KG1 (cell line): ENCODE measurements around the gene HOXC11.

Experiments used
- DNase-seq: peaks from one replicate; lab custom pipeline; 2025; lab: John Stamatoyannopoulos, UW

The HOXC11 gene

DNA sequence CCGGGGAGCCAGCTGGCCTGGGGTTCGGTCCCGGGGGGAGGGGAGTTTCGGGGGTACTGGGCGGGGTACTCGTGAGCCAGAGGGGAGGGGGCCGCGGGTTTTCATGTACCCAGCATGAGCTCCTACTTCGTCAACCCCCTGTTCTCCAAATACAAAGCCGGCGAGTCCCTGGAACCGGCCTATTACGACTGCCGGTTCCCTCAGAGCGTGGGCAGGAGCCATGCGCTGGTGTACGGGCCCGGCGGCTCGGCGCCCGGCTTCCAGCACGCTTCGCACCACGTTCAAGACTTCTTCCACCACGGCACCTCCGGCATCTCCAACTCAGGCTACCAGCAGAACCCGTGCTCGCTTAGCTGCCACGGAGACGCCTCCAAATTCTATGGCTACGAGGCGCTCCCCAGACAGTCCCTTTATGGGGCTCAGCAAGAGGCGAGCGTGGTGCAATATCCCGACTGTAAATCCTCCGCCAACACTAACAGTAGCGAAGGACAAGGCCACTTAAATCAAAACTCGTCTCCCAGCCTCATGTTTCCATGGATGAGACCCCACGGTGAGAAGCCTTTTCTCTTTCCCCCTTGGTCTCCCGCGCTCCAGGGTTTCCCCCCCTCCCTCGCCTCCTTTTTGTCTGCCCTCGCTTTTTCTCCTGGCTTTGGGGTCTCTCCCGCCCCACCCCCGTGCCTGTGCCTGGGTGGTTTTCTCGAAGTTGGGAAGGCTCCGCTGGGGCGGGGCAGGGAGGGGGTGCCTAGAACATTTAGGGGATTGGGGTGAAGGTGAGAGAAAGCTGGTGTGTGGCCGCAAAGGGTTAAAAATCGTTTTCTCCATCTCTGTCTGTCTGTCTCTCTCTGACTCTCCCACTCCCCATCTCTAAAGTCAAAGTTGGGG lies 36.5 kb downstream of the HOXC11 start:
- DNase-seq = no peak

DNA sequence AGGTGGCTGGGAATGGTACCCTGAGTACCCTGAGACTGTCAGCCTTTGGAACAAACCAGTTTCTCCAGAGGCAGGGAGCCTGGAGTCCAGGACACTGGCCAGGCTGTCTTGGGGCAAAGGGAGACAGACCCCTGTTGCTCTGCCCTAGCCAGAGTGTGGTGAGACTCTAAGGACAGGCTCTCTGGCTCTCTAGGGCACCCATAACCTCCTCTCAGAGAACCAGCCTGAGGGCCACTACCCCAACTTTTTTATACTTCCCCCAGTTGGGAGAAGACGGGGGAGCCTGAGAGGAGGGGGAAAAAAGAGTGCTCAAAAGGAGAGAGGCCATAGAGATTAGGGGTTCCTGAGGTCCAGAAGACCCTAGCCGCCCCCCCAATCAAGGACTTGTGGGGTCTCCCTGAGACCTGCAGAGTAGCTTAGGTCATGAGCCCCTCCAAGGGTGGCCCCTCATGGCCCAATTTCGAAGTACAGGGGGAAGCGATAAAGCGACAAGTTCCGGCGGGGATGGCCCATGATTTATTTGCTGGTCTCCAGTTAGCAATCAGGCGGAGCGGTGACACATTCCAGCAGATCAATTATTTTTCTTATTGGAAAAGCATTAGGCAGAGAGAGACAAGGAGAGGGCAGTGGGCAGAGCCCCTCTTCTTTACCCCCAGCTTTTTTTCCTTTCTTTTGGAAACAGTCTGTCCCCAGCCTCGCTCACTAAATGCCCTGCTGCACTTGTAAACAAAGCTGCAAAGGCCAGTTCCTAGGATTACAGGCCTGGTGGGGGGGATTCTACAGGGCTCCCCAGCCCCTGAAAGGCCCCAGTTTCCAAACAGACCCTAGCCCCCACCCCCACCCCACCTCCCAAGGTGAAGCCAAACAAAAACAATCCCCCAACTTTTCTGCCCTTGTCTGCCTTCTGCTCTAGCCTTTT lies 37.4 kb downstream of the HOXC11 start:
- no peak for DNase-seq

DNA sequence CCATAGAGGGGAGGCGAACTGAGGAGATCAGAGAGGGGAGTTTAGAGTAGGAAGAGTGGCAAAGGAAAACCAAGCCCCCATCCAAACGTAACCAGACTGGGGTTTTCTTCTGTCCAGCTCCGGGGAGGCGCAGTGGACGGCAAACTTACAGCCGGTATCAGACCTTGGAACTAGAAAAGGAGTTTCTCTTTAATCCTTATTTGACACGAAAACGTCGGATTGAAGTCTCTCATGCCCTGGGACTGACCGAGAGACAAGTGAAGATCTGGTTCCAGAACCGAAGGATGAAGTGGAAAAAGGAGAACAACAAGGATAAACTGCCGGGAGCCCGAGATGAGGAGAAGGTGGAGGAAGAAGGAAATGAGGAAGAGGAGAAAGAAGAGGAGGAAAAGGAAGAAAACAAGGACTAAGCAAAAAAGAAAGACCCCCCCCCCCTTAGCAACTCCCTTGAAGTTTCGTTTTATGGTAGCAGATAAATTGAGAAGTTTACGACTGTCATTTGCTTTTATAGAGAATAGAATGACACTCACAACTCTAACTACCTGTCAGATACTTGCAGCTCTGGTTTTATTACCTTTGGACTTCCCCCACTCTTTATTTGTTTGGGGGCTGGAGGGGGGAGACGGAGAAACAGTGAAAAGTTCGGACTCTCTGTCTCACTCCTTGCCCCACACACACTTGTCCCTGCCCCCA lies 38.2 kb downstream of the HOXC11 start:
- DNase-seq = no peak

DNA sequence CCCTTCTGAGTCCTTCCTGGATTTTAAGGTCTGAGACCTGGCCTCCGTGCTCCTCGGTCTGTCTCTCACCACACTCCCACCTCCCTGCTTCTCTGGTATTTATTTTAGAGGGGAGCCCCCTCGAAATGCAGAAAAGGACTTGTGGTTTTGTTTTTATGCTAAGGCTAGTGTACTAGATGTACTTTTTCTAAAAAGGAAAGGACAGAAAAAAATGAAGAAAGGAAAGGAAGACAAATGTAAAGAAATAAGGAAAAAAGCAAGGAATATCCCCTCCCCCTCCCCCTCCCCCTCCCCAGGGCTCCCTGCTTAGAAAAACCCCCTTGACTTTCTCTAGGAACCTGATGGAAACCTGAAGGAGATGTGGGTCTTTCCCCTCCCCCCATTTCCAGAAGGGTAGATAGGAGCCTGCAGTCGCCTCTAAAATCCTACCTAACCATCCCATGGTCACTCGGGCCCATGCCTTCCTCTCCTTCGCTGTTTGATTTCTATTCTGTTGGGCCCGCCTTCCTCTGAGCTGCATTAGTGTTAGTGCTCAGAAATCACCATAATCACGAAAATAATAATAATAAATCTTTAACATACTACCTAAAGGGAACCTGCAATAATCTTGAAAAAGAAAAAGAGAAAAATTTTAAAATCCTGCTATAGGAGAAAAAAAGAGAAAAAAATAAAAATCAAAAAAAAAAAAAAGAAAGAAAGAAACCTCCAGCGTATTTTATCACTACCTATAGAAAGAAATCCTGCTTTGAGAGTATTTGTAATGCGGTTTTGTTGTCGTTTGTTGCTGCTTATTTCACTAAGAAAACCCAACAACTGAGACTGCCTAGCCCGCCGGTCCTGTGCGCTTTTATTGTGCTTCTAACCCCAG lies 39.0 kb downstream of the HOXC11 start:
- DNase-seq = no peak

DNA sequence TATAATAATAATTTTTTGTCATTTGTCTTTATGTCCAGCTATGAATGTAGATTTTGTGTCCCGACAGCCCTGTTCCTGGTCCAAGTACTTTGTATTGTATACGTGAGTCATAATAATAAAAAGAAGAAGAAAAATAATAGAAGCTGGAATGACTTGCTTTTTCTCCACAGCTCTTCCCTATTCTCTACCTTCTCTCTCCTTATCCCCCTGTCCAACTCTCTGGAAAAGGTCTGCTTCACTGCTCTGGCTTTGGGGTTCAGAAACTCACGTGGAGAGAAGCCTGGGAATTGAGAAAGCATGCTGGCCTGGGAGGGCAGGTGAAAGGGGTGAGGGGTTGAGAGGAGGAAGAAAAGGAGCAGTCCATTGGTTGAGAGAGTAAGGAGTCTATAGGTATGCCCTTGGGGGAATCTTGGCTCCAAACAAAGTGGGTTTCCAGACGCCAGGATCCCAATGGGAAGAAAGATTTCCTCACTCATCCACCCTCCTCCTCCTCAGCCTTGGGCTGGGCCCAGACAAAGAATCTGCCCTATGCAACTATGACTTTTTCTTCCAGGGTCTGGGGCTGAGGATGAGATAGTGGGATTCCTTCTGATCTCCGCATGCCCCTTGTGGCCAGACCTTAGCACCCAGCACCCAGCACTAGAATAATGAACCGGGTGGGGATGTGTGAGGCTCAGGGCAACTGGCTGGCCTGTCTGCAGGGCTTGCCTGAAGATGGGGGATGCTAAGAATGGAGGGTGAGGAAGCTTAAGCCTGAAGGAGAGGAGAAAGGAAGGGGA lies 39.9 kb downstream of the HOXC11 start:
- DNase-seq = no peak

DNA sequence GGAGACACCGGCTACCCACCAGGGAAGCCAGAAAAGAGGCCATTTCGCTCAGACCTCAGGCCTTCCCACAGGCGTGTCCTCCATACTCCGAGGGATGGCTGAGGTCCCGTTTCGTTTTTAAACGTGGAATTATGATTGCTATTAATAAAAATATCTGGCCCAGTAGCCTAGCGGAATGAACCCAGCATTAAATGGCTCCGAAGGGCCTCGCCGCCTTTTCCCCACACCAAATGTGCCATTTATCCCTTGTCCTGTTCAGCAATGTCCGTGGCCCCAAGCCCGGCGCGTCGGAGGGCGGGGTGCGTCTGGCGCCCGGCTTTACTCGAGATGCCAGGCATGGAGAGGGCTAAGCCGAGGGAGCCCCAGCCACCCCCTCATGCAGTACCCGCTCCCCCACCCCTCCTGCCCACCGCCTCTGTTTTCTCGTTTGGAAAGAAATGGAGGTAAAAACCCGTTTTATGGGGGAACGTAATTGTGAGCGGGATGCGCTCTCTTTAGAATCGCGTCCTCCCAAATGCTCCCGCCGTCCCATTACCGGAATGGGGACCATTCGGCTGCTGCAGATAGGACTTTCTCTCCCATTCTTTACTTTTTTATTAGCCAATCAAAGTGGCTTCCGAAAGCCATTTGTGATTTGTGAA lies 41.6 kb downstream of the HOXC11 start:
- DNase-seq = no peak

DNA sequence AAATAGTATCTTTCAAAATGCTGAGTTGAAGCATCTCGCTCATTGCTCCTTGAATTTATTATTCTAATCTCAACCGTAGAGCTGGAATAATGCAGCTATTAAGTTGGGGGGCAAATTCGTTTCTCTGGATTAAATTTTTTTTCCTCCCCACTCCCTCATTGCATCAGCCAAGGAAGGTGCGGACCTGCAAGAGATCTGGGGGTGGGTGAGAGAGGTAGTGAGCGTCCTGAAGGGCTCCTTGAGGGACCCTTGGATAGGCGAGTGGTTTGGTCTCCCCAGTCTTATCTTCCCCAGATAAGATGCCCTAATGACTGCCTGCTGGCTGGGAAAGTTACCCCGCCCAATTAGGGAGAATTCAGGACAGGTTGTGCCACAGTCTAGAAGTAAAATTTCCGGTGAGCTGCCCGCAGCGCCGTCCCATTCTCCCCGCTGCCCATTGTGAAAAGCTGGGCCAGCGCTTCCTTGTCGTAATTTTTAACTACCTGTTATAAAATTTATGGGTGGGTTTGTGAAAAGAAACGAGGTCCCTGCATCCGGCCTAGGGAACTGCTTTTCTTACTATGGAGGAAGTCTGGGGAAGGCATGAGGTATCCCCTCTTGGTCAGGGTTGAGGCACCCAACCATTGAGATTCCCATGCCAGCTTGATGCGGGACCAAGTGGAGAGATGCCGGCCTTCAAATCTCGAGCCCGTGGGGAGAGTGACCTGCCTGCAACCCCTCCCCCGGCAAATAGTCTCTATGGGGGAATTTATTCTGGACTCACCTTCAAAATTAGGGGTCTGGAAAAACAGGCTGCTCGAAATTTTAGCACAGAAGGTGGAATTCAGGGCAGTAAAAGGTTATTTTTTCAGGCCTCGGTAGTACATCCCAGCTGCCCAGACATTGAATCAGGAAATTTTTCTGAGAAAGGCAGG lies 42.3 kb downstream of the HOXC11 start:
- no peak for DNase-seq

DNA sequence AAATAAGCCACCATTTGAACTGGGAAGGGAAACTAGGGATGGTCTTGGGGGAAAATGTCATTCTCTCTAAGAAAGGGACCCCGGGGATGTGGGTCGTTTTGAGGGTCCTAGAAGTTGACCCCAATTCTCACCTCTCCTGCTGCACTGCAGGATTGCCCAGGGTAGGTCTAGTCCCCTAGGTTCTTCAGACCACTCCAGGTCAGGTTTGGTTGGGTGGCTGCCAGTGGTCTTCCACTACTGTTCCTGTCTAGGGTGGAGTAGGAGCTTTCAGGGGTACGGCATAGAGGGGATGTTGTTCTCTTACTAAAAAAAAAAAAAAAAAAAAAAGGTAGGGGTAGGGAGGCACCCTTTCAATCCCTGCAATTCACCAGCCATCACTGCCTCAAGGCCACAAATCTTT lies 43.1 kb downstream of the HOXC11 start:
- no peak for DNase-seq

DNA sequence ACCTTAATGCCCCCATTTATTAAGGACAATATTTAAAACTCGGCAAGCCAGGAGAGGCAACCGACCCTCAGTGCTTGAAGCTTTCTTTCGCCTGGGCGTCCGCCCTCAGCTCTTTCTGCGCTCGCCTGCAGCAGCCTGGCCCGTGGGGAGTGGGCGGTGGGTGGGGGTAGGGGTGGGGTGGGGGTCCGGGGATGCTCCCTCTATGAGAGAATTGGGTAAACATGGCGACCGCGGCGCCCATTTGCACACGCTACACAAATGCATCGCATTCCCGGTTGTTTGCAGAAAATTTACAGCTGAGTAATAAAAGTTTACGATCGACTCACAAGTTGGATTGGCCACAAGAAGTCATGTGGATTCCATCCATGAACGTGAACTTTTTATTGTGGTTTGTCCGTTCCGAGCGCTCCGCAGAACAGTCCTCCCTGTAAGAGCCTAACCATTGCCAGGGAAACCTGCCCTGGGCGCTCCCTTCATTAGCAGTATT lies 43.6 kb downstream of the HOXC11 start:
- DNase-seq = no peak

DNA sequence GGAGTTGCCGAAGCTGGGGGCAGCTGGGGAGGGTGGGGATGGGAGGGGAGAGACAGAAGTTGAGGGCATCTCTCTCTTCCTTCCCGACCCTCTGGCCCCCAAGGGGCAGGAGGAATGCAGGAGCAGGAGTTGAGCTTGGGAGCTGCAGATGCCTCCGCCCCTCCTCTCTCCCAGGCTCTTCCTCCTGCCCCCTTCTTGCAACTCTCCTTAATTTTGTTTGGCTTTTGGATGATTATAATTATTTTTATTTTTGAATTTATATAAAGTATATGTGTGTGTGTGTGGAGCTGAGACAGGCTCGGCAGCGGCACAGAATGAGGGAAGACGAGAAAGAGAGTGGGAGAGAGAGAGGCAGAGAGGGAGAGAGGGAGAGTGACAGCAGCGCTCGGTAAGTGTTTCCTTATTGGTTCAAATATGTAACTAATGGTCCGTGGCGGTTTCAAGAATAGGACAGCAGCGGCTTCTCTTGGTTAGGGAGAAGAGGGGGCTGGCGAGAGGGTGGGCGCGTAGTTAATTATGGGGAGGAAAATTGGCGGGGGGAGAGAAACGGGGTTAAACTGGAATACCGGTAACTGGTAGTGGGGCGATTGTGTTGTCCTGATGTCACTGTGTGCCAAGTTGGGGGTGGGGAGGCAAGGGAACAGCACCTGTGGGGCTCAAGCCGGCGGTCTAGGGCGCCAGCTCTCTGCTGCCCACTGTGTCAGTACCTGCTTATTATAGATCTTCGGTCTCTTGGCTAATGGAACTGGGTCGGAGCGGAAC lies 44.3 kb downstream of the HOXC11 start:
- DNase-seq = no peak

DNA sequence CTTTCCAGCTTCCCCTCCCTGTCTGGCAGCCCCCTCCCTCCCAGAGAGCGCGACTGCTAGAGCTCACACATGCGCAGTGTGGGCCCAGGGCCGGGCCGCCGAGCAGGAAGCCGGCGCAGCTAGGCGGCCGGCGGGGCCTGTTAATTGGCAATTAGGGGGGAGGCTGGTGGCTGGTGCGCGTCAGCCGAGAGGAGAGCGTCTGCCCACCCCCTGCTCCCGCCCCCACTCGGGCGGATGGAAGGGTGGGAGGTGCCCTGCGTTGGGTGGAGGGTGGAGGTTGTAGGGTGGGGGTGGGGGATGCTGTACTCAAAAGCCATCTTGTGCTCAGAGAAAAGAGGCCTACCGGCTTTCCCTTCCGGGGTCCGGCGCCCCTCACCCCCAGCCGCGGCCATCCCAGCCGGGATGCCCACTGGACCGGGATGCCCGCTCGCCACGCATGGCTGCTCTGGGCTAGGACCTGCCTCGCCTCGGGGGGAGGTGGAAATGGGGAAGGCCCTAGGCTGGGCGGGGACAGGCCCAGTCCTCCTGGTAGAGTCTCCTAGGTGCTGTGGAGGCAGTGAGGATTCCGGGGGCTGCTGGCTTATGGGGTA lies 45.0 kb downstream of the HOXC11 start:
- no peak for DNase-seq

DNA sequence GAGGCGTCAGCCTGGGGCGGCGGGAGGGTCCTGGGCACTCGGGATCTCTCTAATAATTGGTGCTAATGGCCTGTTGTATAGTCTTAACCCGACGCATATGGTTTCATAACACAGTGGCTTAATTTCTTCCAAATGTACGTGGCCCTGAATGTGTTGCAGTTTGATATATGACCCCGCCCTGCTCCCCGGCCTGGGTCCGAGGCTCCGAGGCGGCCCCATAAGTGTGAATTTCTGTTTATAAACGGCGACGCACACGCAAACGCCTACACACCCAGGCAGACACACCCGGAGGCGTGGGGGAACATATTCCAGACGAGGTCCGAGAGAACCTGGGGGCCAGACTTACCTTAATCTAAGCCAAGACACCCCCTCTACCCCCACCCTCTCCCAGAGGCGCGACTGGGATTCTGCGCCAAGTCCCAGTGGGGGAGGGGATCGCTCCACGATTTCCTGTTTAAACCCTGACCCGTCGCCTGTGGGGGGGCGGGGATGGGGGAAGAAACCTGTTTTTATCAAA lies 45.6 kb downstream of the HOXC11 start:
- DNase-seq = no peak

DNA sequence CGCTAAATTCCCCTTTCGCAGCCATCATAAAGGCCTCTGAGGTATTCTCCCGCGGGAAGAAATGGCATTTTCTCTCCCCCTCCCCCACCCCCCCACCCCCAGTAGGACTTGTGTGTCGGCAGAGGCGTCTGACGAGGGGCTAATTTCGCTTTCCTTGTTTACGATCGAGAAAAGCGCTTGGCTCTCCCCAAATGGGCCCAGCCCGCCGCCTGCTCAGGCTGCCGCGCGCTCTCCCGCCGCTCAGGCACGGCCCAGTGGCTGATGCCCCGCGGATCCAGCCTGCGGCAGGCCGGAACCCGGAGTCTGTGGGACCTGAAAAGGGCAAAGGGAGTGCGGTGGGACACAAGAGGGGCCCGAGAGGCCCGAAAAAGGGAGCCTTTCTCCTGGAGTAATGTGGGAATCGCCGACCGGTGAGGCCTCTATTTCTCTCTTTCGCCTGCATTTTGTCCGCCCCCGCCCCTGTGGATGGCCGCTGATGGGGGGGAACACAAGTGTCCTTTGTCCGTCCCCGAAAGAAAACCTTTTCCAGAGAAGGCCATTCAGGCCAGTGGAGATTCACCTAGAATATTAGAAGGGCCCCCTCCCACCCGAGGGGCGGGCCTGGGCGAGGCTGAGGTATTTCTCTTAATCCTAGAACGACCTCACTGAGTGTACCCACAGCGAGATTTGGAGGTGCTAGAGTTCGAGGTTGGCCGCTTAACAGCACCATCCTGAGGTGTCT lies 46.3 kb downstream of the HOXC11 start:
- no peak for DNase-seq

DNA sequence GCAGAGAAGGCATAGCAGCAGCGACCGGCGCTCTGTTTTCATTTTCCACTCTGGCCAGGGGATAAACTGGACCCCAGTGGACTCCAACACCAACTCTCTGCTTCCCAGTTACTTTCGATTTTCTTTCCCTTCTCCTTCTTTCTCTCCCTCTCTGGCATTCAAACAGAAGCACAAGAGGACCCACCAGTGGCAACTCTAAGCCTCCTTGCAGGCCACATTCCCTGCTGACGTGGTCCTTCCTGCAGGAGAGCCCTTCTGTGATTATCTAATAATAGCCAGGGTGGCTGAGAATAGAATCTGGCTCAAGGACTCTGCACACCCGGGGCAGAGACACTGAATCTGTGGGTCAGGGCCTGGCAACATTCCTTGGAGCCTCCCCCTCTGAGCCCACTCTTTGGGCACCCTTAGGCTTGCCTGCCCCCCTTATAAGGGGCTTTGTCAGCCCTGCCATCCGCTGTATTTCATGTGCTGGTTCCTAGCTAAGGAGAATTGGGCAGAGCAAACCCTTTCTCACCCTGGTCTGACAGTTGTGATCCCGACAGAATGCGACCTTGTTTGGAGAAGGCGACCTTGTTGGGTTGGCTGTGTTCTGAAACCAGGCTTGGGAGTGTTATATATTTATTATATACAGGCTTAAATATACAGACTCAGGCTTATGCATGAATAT lies 47.1 kb downstream of the HOXC11 start:
- DNase-seq = no peak

DNA sequence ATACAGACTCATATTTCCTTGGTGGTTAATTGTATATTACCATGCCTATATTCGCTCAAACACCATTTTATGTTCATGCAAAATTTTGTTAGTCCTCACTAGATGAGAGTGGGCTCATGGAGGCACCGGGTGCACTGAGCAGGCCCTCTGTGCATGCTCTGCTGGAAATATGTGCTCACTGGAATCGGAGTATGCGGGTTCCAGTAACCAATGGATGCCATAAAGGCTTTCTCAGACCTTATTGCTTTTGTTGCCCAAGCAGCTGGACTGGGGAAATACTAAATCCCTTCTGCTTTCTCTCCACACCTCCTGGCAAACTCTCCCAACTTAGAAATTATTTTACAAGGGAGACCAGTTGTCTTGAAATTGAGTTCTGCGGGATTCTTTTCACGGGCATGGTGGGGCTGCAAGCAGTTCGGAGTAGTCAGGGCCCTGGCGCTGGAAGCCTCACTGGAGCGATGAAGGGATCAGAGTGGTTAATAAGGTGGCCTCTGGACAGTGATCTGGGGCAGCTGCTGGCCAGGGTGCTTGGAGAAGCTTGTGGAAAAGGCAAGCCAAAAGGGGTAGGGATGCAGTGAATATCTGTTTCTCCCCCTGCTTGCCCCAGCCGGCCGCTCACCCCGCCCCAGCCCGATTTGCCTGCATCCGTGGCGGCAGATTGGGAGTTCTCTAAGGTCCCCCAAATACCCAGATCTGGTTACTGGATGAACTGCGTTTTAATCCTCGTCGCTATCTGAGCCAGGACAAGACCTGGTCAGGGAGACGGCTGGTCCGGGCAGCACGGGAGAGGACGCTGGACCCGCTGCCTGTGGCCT lies 47.9 kb downstream of the HOXC11 start:
- DNase-seq = no peak
